ENCODE data around the gene SPATA7. TPM values are rescaled to one million over a fixed set of nuclear protein-coding genes. Genes with fewer than 3 reads are reported as not detected.

SPATA7 gene
- total RNA-seq, 1 donor: 21.4 TPM

DNA sequence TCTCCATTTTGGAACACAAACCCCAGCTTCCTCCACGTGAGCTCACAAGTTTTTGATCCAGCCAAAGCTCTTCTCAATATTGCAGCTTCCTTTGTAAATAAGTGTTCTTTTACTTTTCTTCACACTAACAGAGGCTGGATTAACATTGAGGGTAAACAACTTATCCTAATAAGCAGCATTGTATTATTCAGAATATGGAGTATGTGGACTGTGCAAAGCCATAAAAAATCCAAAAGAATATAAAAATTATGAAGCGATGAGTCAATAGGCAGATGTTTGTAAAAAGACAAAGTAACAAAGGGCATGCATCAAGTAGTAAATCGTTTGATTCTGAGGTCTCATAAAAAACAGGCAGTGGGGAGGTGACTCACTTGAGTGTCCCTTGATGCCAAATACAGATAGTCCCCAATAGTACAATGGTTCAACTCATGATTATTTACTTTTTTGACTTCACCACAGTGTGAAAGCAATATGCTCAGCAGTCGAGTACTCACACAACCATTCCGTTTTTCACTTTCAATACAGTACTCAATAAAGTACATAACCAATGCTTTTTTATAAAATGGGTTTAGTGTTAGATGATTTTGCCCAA lies 39.3 kb upstream of the SPATA7 start:
- no peak overlapping the region for H3K27ac ChIP-seq (ENCODE audit: low read depth, low read length)
- no peaks in the 10 kb centered on the region for H3K9me3 ChIP-seq (ENCODE audit: low read depth, low read length)
- TF ChIP-seq, protein P1, sequence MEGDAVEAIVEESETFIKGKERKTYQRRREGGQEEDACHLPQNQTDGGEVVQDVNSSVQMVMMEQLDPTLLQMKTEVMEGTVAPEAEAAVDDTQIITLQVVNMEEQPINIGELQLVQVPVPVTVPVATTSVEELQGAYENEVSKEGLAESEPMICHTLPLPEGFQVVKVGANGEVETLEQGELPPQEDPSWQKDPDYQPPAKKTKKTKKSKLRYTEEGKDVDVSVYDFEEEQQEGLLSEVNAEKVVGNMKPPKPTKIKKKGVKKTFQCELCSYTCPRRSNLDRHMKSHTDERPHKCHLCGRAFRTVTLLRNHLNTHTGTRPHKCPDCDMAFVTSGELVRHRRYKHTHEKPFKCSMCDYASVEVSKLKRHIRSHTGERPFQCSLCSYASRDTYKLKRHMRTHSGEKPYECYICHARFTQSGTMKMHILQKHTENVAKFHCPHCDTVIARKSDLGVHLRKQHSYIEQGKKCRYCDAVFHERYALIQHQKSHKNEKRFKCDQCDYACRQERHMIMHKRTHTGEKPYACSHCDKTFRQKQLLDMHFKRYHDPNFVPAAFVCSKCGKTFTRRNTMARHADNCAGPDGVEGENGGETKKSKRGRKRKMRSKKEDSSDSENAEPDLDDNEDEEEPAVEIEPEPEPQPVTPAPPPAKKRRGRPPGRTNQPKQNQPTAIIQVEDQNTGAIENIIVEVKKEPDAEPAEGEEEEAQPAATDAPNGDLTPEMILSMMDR (IDR thresholded peaks at IDR 0.05; ENCODE audit: extremely low read depth, low read depth, low read length): no peak
- no peaks in the 10 kb centered on the region for H4K20me1 ChIP-seq (ENCODE audit: insufficient read depth, low read length)
- H3K4me1 ChIP-seq (ENCODE audit: insufficient read depth, low read length): no peaks in the 10 kb centered on the region
- H3K4me2 ChIP-seq (ENCODE audit: insufficient read depth, low read length): no peak overlapping the region
- DNase-seq (ENCODE audit: insufficient read length, low spot score, missing footprints): no peak
- H3K27me3 ChIP-seq (ENCODE audit: insufficient read depth, low read length): no peaks in the 10 kb centered on the region
- no peak overlapping the region for H3K4me3 ChIP-seq (ENCODE audit: insufficient read depth, low read length)
- no peaks in the 10 kb centered on the region for H3K36me3 ChIP-seq (ENCODE audit: insufficient read depth, low read length)
- H2AFZ ChIP-seq (ENCODE audit: low read length): no peak overlapping the region
- no peaks in the 10 kb centered on the region for H3K79me2 ChIP-seq (ENCODE audit: insufficient read depth, low read length)

DNA sequence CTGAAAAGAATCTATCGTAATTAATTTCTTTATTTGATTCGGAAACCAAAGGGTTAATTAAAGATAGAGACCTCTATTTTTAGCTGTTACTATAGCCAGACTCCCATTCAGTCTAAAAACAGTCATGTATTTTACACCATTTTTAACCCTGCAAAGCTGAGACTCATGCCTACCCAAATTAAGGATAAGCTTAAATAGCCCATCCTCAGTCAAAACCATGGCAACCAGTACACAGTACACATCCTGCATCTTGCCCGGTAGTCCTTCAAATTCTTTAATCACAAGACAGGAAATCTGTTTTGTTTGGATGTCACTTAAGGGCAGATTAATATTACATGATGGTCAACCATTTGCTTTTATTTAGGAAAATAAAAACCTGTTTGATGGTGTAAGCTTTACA lies 36.9 kb upstream of the SPATA7 start:
- H3K4me3 ChIP-seq (ENCODE audit: insufficient read depth, low read length): no peak overlapping the region
- DNase-seq (ENCODE audit: insufficient read length, low spot score, missing footprints): no peak
- no peaks in the 10 kb centered on the region for H3K4me1 ChIP-seq (ENCODE audit: insufficient read depth, low read length)
- H3K4me2 ChIP-seq (ENCODE audit: insufficient read depth, low read length): no peak overlapping the region
- H3K27ac ChIP-seq (ENCODE audit: low read depth, low read length): no peak overlapping the region
- TF ChIP-seq, protein P1 (IDR thresholded peaks at IDR 0.05; ENCODE audit: extremely low read depth, low read depth, low read length): no peak
- H3K9me3 ChIP-seq (ENCODE audit: low read depth, low read length): no peaks in the 10 kb centered on the region
- H2AFZ ChIP-seq (ENCODE audit: low read length): no peak overlapping the region
- H3K36me3 ChIP-seq (ENCODE audit: insufficient read depth, low read length): no peaks in the 10 kb centered on the region
- H4K20me1 ChIP-seq (ENCODE audit: insufficient read depth, low read length): no peaks in the 10 kb centered on the region
- no peaks in the 10 kb centered on the region for H3K27me3 ChIP-seq (ENCODE audit: insufficient read depth, low read length)
- H3K79me2 ChIP-seq (ENCODE audit: insufficient read depth, low read length): no peaks in the 10 kb centered on the region

DNA sequence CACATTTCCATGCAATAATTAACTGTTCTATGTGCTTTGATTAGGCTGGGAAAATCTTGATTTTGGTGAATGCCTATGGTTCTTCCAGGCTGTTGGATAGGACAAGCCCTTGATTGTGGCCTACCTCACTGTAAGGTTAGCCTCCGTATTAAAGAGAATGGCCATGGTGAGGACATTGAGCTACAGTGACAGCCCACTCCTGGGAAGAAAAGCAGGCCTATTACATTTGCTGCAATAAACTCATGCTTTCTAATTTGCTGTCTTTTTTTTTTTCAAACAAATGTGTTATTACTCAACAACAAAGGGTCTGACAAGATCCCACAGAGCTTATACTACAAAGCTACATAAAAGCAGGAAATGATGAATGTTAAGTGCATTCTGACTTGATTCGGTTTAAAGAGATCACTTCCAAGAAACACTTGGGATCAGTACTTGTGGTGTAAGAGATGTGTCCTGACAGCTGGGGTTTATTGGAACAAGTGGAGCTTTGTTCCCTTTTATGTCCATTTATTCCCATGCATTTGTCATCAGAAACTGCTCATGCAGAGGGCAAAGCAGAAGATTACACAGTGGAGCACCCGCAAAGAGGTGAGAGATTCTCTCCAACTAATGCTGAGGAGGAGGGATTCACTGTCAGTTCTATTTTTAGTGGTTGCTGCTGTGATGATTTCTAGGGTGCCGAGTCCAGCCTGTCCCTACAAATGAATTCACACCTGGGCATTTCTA lies 33.3 kb upstream of the SPATA7 start:
- Histone ChIP-seq H4K20me1 (ENCODE audit: insufficient read depth, low read length) (no peaks in the 10 kb centered on the region), H3K9me3 (ENCODE audit: low read depth, low read length) (no peaks in the 10 kb centered on the region), H3K79me2 (ENCODE audit: insufficient read depth, low read length) (no peaks in the 10 kb centered on the region), H3K4me1 (ENCODE audit: insufficient read depth, low read length) (no peaks in the 10 kb centered on the region), H3K4me3 (ENCODE audit: insufficient read depth, low read length) (no peak overlapping the region), H3K4me2 (ENCODE audit: insufficient read depth, low read length) (no peak overlapping the region), H3K27ac (ENCODE audit: low read depth, low read length) (no peak overlapping the region), H3K27me3 (ENCODE audit: insufficient read depth, low read length) (no peaks in the 10 kb centered on the region), H3K36me3 (ENCODE audit: insufficient read depth, low read length) (no peaks in the 10 kb centered on the region), H2AFZ (ENCODE audit: low read length) (no peak overlapping the region)
- TF ChIP-seq, protein P1 (IDR thresholded peaks at IDR 0.05; ENCODE audit: extremely low read depth, low read depth, low read length): no peak
- no peak for DNase-seq (ENCODE audit: insufficient read length, low spot score, missing footprints)

DNA sequence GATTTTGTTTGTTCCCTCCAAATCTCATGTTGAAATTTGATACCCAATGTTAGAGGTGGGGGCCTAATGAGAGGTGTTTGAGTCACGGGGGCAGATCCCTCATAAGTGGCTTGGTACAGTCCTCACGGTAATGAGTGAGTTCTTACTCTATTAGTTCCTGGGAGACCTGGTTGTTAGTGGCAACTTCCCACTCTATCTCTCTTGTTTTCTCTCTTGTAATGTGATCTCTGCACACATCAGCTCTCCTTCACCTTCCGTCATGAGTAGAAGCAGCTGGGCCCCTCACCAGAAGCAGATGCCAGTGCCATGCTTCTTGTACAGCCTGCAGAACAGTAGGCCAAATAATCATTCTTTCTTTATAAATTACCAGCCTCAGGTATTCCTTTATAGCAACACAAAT lies 32.8 kb upstream of the SPATA7 start:
- no peaks in the 10 kb centered on the region for H3K9me3 ChIP-seq (ENCODE audit: low read depth, low read length)
- no peak overlapping the region for H2AFZ ChIP-seq (ENCODE audit: low read length)
- no peak overlapping the region for H3K4me3 ChIP-seq (ENCODE audit: insufficient read depth, low read length)
- TF ChIP-seq, protein P1 (IDR thresholded peaks at IDR 0.05; ENCODE audit: extremely low read depth, low read depth, low read length): no peak
- H3K27me3 ChIP-seq (ENCODE audit: insufficient read depth, low read length): no peaks in the 10 kb centered on the region
- H4K20me1 ChIP-seq (ENCODE audit: insufficient read depth, low read length): no peaks in the 10 kb centered on the region
- H3K4me1 ChIP-seq (ENCODE audit: insufficient read depth, low read length): no peaks in the 10 kb centered on the region
- no peaks in the 10 kb centered on the region for H3K36me3 ChIP-seq (ENCODE audit: insufficient read depth, low read length)
- no peaks in the 10 kb centered on the region for H3K79me2 ChIP-seq (ENCODE audit: insufficient read depth, low read length)
- DNase-seq (ENCODE audit: insufficient read length, low spot score, missing footprints): no peak
- H3K4me2 ChIP-seq (ENCODE audit: insufficient read depth, low read length): no peak overlapping the region
- H3K27ac ChIP-seq (ENCODE audit: low read depth, low read length): no peak overlapping the region

All from osteoblast (primary cell).